Measurements from ENCODE around the gene GUCA2B.

The GUCA2B gene

DNA sequence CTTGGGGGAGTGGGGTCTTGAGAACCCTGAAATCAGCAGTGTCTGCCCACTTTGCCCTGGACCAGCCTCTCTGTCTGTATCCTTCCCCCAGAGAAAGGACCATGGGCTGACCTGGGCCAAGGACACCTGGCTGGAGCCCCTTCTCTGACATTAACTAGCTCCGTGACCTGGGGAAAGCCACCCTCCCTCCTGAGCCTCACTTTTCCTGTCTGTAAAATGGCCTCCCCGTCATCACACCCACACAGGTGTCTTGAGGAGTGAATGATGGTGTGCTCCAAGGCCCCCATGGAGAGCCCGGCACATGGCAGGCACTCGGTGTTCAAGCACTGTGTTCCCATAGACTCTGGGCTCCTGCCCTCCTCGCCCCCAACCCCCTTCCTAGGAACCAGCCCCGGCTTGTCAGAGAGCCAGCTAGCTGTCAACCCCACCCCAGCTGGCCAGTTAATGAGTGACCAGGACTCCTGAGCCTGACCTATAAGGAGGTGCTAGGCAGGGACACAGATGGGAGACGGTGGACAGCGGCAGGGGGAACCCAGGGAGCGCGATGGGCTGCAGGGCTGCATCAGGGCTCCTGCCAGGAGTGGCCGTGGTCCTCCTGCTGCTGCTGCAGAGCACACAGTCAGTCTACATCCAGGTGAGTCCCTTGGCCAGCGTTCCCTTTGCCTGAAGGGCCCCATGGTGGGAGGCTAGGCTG is at the start of gene GUCA2B:
GUCA2B (plus strand) TSS at position 504 of the 694 bp plus-strand sequence; CDS start at position 545, 41 bp downstream.
- DNase-seq (ENCODE audit: low read depth in 1 of 2, low spot score in 1 of 2), result no peak

- no peak for DNase-seq (ENCODE audit: low read depth in 1 of 2, low spot score in 1 of 2)
These were observed 48.2 kb upstream of the GUCA2B start for GRCh38 chr1:42105025-42105424.

DNA sequence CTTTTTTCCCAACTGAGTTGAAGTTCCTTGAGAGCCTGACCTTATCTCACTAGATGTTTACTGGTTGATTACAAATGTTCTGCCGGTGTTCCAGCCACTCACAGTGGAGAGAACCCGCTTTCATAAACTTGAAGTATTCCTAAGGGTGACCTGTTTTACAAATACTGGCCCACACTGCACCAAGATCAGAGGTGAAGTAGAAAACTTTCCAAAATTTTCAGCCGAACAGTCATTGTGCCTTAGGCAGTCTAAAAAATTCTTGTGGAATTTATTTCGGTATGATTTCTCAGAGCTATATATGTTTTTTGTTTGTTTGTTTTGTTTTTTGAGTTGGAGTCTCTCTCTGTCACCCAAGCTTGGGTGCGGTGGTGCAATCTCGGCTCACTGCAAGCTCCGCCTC is 44.9 kb upstream of the GUCA2B start:
- DNase-seq (ENCODE audit: low read depth in 1 of 2, low spot score in 1 of 2), result no peak

DNA sequence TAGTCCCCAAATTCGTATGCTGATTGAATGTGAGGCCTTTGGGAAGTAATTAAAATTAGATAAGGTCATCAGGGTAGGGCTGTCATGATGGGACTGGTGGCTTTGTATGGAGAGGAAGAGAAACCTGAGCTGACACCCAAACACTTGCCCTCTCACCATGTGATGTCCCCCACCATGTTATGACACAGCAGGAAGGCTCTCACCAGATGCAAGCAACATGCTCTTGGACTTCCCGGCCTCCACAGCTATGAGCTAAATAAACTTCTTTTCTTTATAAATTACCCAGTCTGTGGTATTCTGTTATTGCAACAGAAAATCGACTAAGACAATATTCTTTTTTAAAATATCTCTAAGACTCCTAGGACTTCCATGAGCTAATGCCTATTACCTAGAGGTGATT is 43.6 kb upstream of the GUCA2B start:
- no peak for DNase-seq (ENCODE audit: low read depth in 1 of 2, low spot score in 1 of 2)

GRCh38 chr1:42114229-42114628 is 39.0 kb upstream of the GUCA2B start:
- DNase-seq (ENCODE audit: low read depth in 1 of 2, low spot score in 1 of 2), result no peak

DNA sequence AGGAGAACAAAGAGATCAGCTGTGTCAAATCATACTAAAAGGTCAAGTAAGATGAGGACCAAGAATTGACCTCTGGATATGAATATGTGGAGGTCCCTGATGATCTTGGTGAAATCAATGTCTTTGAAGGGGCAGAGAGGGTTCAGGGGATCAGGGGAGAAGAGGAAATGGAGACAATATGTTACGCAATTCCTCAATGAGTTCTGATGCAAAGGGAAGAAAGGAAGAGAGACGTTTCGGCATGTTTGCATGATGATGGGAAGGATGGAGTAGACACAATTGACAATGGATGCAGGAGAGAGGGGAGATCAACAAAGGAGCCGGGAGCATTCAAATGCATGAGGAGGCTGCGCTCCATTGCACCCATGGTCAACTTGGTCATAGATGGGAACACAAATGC is 36.0 kb upstream of the GUCA2B start:
- no peak for DNase-seq (ENCODE audit: low read depth in 1 of 2, low spot score in 1 of 2)

- DNase-seq (ENCODE audit: low read depth in 1 of 2, low spot score in 1 of 2), result no peak
These were observed 35.1 kb upstream of the GUCA2B start for GRCh38 chr1:42118125-42118524.

GRCh38 chr1:42122408-42122807 is 30.8 kb upstream of the GUCA2B start:
- no peak for DNase-seq (ENCODE audit: low read depth in 1 of 2, low spot score in 1 of 2)

GRCh38 chr1:42125552-42125951 is 27.7 kb upstream of the GUCA2B start:
- DNase-seq (ENCODE audit: low read depth in 1 of 2, low spot score in 1 of 2), result no peak

- no peak for DNase-seq (ENCODE audit: low read depth in 1 of 2, low spot score in 1 of 2)
These were observed 25.4 kb upstream of the GUCA2B start for GRCh38 chr1:42127767-42128166.

DNA sequence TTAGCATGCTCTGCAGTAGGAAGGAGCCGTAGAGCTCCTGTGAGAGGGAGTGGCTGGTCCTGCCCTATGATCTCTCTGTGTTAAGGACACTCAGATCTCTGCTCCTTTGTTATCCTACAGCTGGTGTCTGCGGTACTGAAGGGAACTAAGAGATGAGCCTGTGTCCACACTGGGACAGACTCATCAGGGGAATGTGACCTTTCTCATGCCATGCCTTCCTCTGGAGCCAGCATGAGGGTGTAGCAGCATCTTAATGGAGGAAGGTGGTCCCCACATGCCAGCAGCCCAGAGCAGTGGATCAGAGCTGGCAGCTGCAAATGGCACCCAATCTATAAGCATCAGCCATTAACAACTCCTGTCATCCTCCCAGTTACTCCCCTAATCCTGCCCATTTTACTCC is 24.7 kb upstream of the GUCA2B start:
- DNase-seq (ENCODE audit: low read depth in 1 of 2, low spot score in 1 of 2), result no peak

- no peak for DNase-seq (ENCODE audit: low read depth in 1 of 2, low spot score in 1 of 2)
These were observed 24.2 kb upstream of the GUCA2B start for GRCh38 chr1:42128964-42129363.

GRCh38 chr1:42130061-42130660 is 23.0 kb upstream of the GUCA2B start:
- DNase-seq (ENCODE audit: low read depth in 1 of 2, low spot score in 1 of 2), result no peak

DNA sequence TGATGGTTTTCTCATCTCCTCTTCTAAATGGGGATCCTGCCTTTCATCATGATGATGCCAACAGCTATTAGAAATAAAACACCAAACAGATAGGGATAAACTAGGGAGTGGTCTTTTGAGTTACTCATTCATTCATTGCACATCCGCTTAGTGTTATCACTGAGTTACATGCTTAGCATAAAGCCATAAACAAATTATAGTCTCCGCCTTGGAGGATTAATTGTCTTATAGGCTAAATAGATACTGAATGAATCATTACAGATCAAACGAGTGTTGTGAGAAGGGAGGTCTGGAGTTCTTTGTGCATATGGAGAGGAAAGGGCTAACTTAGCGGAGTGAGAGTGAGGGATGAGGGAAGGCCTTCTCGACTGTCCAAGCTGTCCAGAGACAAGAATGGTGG is 19.8 kb upstream of the GUCA2B start:
- no peak for DNase-seq (ENCODE audit: low read depth in 1 of 2, low spot score in 1 of 2)

DNA sequence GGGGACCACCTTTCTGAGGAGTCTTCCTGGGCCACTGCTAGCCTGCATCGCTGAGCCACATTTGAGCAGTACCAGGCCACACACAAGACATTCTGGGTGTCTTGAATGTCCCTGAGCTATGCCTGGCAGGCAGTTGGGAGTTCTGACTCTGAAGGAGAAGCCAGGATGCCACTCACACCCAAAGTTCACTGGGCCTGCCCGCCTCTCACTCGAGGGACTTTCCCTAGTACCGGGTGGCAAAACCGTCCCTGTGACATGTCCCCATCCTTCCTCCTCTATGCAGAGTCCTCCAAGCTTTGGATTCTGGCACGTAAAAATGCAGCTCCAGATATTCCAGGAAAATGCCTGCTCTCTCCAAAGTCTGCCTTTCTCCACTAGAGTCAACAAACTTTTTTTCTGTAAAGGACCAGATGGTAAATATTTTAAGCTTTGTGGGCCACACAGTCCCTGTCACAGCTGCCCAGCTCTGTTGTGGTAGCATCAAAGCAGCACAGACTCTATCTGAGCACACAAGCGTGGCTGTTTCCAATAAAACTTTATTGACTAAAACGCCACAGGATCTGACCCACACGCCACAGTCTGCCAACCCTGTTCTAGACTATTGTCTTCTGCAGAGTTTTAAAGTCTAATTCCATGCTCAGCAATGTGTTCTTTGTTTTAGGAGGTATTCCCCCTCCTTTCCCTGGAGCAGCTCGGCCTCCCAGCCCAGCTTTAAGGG is 19.2 kb upstream of the GUCA2B start:
- DNase-seq (ENCODE audit: low read depth in 1 of 2, low spot score in 1 of 2), result no peak

DNA sequence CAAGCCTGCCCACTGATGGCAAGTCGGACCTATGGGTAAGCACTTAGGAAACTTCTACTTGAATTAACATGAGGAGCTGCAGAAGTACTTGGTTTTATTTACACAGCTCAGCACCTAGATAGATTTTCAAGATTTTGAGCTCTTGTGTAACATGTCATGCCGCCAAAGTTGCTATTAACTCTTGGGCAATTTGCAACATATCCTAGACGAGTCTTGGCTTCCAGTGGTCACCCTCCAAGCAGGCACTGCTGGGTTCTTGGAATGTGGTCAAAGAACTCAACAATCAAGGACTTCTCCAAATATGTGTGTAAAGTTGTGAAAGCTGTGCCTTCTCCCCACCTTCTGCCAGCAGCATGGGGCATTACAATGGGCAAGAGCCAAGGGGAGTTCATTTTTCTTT is 17.8 kb upstream of the GUCA2B start:
- no peak for DNase-seq (ENCODE audit: low read depth in 1 of 2, low spot score in 1 of 2)

- DNase-seq (ENCODE audit: low read depth in 1 of 2, low spot score in 1 of 2), result no peak
These were observed 16.7 kb upstream of the GUCA2B start for GRCh38 chr1:42136466-42136865.

DNA sequence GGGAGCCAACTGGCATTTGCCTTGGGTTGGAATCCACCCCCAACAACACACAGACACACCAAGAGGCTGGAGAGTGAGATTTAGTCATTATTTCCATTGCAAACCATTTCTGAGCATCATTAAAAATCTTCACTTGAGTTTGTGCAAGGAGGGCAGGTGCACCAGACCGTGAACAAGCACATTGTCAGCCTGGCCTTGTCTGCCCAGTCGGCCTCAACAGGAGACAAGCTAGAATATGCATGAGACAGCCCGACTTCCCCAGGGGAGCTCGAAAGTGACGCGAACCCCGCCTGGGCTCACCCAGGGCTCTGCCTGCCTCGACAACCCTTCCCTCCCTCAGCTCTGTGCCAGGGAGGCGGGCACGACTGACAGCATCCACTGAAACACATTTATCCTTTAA is 15.4 kb upstream of the GUCA2B start:
- no peak for DNase-seq (ENCODE audit: low read depth in 1 of 2, low spot score in 1 of 2)

- DNase-seq (ENCODE audit: low read depth in 1 of 2, low spot score in 1 of 2), result no peak
These were observed 14.6 kb upstream of the GUCA2B start for GRCh38 chr1:42138586-42138985.

DNA sequence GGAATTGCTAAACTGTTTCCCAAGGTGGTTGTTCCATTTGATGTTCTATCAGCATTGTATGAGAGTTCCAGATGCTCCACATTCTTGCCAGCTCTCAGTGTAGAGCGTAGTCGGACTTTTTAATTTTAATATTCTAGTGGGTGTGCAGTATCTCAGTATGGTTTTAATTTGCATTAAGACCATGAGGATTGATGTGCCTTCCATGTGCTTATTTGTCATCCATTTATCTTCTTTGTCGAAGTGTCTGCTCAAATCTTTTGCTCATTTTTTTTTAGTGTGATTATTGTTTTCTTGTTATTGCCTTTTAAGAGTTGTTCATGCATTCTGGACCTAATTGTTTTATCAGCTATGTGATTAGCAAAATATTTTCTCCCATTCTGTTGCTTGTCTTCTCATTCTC is 13.8 kb upstream of the GUCA2B start:
- DNase-seq (ENCODE audit: low read depth in 1 of 2, low spot score in 1 of 2), result no peak

- DNase-seq (ENCODE audit: low read depth in 1 of 2, low spot score in 1 of 2), result no peak
These were observed 13.0 kb upstream of the GUCA2B start for GRCh38 chr1:42140191-42140590.

- DNase-seq (ENCODE audit: low read depth in 1 of 2, low spot score in 1 of 2), result no peak
These were observed 11.2 kb upstream of the GUCA2B start for GRCh38 chr1:42141978-42142377.

All from activated T-helper 1 cell treated with anti-CD3 and anti-CD28 coated beads, Interleukin-2, amount 50 U/mL, for 16 hours (primary cell).